HUES48 (cell line): Measurements from ENCODE around the gene KRT2.

ENCODE experiments used
- H3K27ac ChIP-seq: one replicate; pipeline ENCODE4 v1.7.0; 2013; ENCODE audit warnings: low read depth, low read length, inconsistent platforms
- H3K27me3 ChIP-seq: 2 replicates; pipeline ENCODE4 v1.6.1; 2013; ENCODE audit warnings: mild to moderate bottlenecking, low read length; ENCODE audit not compliant: control insufficient read depth, insufficient read depth
- H3K36me3 ChIP-seq: 2 replicates; pipeline ENCODE4 v1.6.1; 2013; ENCODE audit warnings: low read length; ENCODE audit not compliant: control insufficient read depth, insufficient read depth
- H3K4me1 ChIP-seq: 2 replicates; pipeline ENCODE4 v1.6.1; 2013; ENCODE audit warnings: mild to moderate bottlenecking, low read length; ENCODE audit not compliant: control insufficient read depth, insufficient read depth
- H3K4me3 ChIP-seq: 2 replicates; pipeline ENCODE4 v1.5.1; 2013; ENCODE audit warnings: mild to moderate bottlenecking, low read depth, low read length
- H3K9ac ChIP-seq: 2 replicates; pipeline ENCODE4 v1.6.1; 2013; ENCODE audit warnings: mild to moderate bottlenecking, low read depth, low read length, moderate library complexity
- H3K9me3 ChIP-seq: 2 replicates; pipeline ENCODE4 v1.6.1; 2013; ENCODE audit warnings: low read length; ENCODE audit not compliant: control insufficient read depth, insufficient read depth

The KRT2 gene

GRCh38 chr12:52651726-52652261 lies at the start of gene KRT2:
KRT2 (minus strand) TSS chr12:52652211; CDS start chr12:52652142, 69 bp downstream.
- Histone ChIP-seq H3K27me3 (no peaks in the 10 kb centered on the region), H3K9me3 (0 out of 2 replicates have a peak, but pooled peaks cover 4% of the 10 kb centered on the region), H3K9ac (no peak within 1 kb of the TSS), H3K4me1 (no peaks in the 10 kb centered on the region), H3K36me3 (no peaks in the 10 kb centered on the region), H3K27ac (no peak within 1 kb of the TSS), H3K4me3 (no peak within 1 kb of the TSS)

GRCh38 chr12:52701281-52701680 lies 49.3 kb upstream of the KRT2 start:
- Histone ChIP-seq H3K4me1 (0 out of 2 replicates have a peak, but pooled peaks cover 4% of the 10 kb centered on the region), H3K9me3 (no peaks in the 10 kb centered on the region)

GRCh38 chr12:52699960-52700359 lies 47.9 kb upstream of the KRT2 start:
- Histone ChIP-seq H3K4me1 (0 out of 2 replicates have a peak, but pooled peaks cover 4% of the 10 kb centered on the region), H3K27ac (no peak overlapping the region), H3K9ac (no peak overlapping the region), H3K27me3 (no peaks in the 10 kb centered on the region; the same call in 1 of the 2 replicates), H3K36me3 (no peaks in the 10 kb centered on the region), H3K4me3 (no peak overlapping the region), H3K9me3 (no peaks in the 10 kb centered on the region)

More at GRCh38 chr12:52701281-52701680, 49.3 kb upstream of the KRT2 start:
- H3K9ac ChIP-seq = no peak overlapping the region
- H3K4me3 ChIP-seq = no peak overlapping the region
- H3K27me3 ChIP-seq = no peaks in the 10 kb centered on the region; the same call in 1 of the 2 replicates
- no peaks in the 10 kb centered on the region for H3K36me3 ChIP-seq
- H3K27ac ChIP-seq = no peak overlapping the region

- no peak overlapping the region for H3K9ac ChIP-seq
- no peak overlapping the region for H3K4me3 ChIP-seq
- no peaks in the 10 kb centered on the region; the same call in 1 of the 2 replicates for H3K27me3 ChIP-seq
- H3K4me1 ChIP-seq = 0 out of 2 replicates have a peak, but pooled peaks cover 4% of the 10 kb centered on the region
- no peak overlapping the region for H3K27ac ChIP-seq
- H3K36me3 ChIP-seq = no peaks in the 10 kb centered on the region
- no peaks in the 10 kb centered on the region for H3K9me3 ChIP-seq
These were observed 47.4 kb upstream of the KRT2 start for GRCh38 chr12:52699373-52699772.

- Histone ChIP-seq H3K9ac (no peak overlapping the region), H3K27ac (no peak overlapping the region), H3K4me3 (no peak overlapping the region), H3K4me1 (0 out of 2 replicates have a peak, but pooled peaks cover 4% of the 10 kb centered on the region), H3K9me3 (no peaks in the 10 kb centered on the region), H3K36me3 (no peaks in the 10 kb centered on the region), H3K27me3 (no peaks in the 10 kb centered on the region; the same call in 1 of the 2 replicates)
These were observed 46.8 kb upstream of the KRT2 start for GRCh38 chr12:52698651-52699340.

- Histone ChIP-seq H3K36me3 (no peaks in the 10 kb centered on the region), H3K27me3 (peaks cover 3% of the 10 kb centered on the region)
These were observed 45.1 kb upstream of the KRT2 start for GRCh38 chr12:52697058-52697582.

GRCh38 chr12:52696588-52696987 lies 44.6 kb upstream of the KRT2 start:
- H3K9ac ChIP-seq = no peak overlapping the region
- no peaks in the 10 kb centered on the region for H3K36me3 ChIP-seq
- no peak overlapping the region for H3K4me3 ChIP-seq
- peaks cover 8% of the 10 kb centered on the region for H3K27me3 ChIP-seq
- 0 out of 2 replicates have a peak, but pooled peaks cover 4% of the 10 kb centered on the region for H3K4me1 ChIP-seq
- H3K27ac ChIP-seq = no peak overlapping the region
- H3K9me3 ChIP-seq = no peaks in the 10 kb centered on the region

More at GRCh38 chr12:52697058-52697582, 45.1 kb upstream of the KRT2 start:
- no peaks in the 10 kb centered on the region for H3K9me3 ChIP-seq
- no peak overlapping the region for H3K27ac ChIP-seq
- no peak overlapping the region for H3K9ac ChIP-seq
- H3K4me3 ChIP-seq = no peak overlapping the region
- 0 out of 2 replicates have a peak, but pooled peaks cover 4% of the 10 kb centered on the region for H3K4me1 ChIP-seq

GRCh38 chr12:52695039-52695438 lies 43.0 kb upstream of the KRT2 start:
- no peaks in the 10 kb centered on the region for H3K9me3 ChIP-seq
- H3K27me3 ChIP-seq = peaks cover 24% of the 10 kb centered on the region
- H3K4me1 ChIP-seq = peaks cover 9% of the 10 kb centered on the region; the same call in 1 of the 2 replicates
- no peak overlapping the region for H3K4me3 ChIP-seq
- no peak overlapping the region for H3K27ac ChIP-seq
- no peaks in the 10 kb centered on the region for H3K36me3 ChIP-seq
- H3K9ac ChIP-seq = no peak overlapping the region

- H3K27me3 ChIP-seq = peaks cover 29% of the 10 kb centered on the region
- H3K4me3 ChIP-seq = no peak overlapping the region
- peaks cover 9% of the 10 kb centered on the region; the same call in 1 of the 2 replicates for H3K4me1 ChIP-seq
- H3K27ac ChIP-seq = no peak overlapping the region
- H3K9ac ChIP-seq = no peak overlapping the region
- no peaks in the 10 kb centered on the region for H3K9me3 ChIP-seq
- no peaks in the 10 kb centered on the region for H3K36me3 ChIP-seq
These were observed 42.1 kb upstream of the KRT2 start for GRCh38 chr12:52694151-52694550.

- Histone ChIP-seq H3K27me3 (peaks cover 29% of the 10 kb centered on the region), H3K9me3 (no peaks in the 10 kb centered on the region), H3K4me1 (peaks cover 9% of the 10 kb centered on the region; the same call in 1 of the 2 replicates), H3K9ac (no peak overlapping the region), H3K27ac (no peak overlapping the region), H3K36me3 (no peaks in the 10 kb centered on the region), H3K4me3 (no peak overlapping the region)
These were observed 41.2 kb upstream of the KRT2 start for GRCh38 chr12:52693261-52693660.

- Histone ChIP-seq H3K36me3 (no peaks in the 10 kb centered on the region), H3K27me3 (peaks cover 29% of the 10 kb centered on the region), H3K9ac (no peak overlapping the region), H3K4me3 (no peak overlapping the region), H3K27ac (no peak overlapping the region), H3K4me1 (peaks cover 5% of the 10 kb centered on the region; the same call in 1 of the 2 replicates), H3K9me3 (no peaks in the 10 kb centered on the region)
These were observed 40.2 kb upstream of the KRT2 start for GRCh38 chr12:52692254-52692653.
